NCI-H2171 (cell line): ENCODE results near the gene NLGN1.
A peak's percentile ranks its signal among the peaks of the same experiment; 100 is the strongest.

ENCODE experiments used
- DNase-seq: peaks from one replicate; lab custom pipeline; 2025; lab: John Stamatoyannopoulos, UW

The NLGN1 gene

GRCh38 chr3:174098746-174099145 lies 701.2 kb downstream of the NLGN1 start:
- DNase-seq = no peak

GRCh38 chr3:174099724-174100123 lies 702.2 kb downstream of the NLGN1 start:
- DNase-seq = no peak

GRCh38 chr3:174100744-174101143 lies 703.2 kb downstream of the NLGN1 start:
- no peak for DNase-seq

- no peak for DNase-seq
Observed at GRCh38 chr3:174101244-174101643, 703.7 kb downstream of the NLGN1 start.

GRCh38 chr3:174102274-174102673 lies 704.7 kb downstream of the NLGN1 start:
- DNase-seq = no peak

DNA sequence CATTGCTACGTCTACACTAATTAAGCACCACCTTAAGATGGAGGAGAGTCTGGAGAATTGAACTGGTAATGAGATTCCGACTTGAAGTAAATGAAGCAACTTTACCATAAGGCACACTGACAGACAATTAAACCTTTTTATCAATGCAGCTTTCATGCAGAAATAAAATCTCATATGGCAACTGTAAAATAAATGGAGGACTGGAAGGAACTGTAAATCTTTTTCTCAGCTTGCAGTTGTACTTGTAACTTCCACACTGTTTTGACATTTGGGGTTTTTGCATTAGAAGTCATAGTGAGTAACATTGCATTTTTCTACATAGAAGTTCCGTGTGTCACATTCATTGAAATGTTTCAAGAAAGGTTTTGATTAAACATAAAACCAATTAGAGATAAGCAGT lies 705.3 kb downstream of the NLGN1 start:
- no peak for DNase-seq

DNA sequence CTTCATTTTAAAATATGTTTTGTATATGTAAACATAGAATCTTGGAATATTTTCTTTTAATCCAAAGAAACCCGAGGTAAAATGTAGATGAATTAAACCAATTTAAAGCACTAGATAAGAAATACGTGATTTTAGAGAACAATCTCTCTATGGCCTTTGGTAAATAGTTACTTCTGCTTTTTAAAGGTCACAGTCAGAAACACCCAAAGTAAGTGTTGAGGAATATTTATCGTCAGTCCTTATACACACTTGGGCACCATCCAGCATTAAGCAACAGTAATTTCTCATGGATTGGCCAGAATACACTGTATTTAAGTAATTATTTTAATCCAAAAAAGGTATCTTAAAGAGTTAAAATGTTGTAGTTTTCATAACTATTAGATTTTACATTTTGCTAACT lies 713.2 kb downstream of the NLGN1 start:
- no peak for DNase-seq

DNA sequence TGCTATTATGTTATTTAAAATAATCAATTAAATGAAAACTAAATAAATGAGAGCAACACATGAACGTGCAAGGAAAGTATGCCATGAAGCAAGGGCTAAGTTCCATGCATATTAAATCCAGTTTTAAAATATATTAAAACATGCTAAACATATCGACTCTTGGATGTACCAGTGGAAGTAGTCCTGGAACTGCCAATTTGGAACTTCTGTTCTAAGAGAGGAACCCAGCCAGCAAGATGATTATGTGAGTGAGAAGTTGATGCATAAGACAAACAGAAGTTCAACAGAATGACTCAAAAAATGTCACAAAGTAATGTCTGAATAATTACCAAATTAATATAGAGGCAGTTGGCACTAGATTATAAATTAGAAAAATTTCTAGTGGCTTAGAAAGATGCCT lies 714.2 kb downstream of the NLGN1 start:
- DNase-seq = no peak

DNA sequence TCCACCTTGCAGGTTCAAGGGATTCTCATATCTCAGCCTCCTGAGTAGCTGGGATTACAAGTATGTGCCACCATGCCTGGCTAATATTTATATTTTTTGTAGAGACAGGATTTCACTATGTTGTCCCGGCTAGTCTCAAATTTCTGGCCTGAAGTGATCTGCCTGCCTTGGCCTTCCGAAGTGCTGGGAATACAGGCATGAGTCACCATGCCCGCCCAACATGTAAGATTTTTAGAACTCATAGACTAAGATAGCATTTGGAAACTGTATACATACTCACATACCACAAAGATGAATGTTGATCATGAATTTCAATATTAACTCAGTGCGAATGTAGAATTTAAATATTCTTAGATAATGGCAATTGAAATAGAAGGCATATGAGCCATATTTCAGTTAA lies 718.9 kb downstream of the NLGN1 start:
- DNase-seq = no peak

GRCh38 chr3:174120997-174121396 lies 723.5 kb downstream of the NLGN1 start:
- DNase-seq = no peak

GRCh38 chr3:174122411-174122810 lies 724.9 kb downstream of the NLGN1 start:
- DNase-seq = no peak

GRCh38 chr3:174125267-174125824 lies 727.8 kb downstream of the NLGN1 start:
- peak; percentile 25 for DNase-seq

DNA sequence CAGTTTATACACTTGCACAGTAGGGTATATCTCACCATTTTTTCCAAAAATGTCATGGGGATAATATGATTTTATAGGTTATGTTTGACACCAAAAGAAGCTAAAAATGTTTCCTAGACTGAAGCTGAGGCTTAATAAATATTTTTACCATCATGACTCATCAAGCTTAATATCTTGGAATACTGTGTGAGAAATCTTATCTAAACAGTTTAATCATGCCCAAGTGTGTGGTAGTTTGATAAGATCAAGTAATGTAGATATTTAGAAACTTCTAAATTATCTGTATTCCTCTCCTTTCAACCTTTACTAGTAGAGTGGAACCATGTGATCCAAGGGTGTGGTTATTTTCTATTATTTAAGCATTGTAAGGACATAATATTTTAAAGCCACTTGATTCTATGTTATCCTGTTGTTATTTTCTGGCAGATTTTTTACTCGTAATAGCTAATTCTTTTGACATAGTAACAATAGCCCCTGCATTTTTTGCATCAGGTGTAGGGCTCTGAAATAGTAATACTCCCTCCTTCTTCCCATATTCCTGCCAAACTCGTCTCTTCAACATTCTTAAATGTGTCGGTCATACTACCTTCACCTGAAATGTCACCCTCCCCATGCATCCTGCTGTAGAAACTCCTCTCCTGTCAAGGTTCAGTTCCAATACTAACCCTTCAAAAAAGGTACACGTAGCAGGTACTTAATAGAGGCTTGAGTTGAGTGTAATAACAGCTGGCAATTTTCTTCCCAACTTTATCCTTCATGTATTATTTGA lies 729.6 kb downstream of the NLGN1 start:
- DNase-seq = no peak

DNA sequence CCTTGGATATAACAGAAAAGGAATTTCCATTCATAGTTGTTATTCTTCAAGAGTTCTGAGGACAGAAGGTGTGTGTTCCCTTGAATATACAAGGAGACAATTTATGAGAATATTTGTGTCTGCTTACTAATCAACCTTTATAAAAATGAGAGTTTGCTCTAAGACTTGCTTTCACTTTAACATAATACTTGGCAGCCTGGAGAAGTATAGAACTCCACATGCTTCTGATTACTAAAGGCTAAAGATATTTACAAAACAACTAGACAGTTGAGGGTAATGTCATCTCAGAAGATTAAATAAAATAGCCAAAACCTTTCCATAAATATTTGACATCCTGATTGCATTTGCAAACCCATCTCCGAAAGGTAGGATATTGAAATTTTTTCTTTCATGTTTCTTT lies 734.5 kb downstream of the NLGN1 start:
- DNase-seq = no peak

- DNase-seq = no peak
Observed at GRCh38 chr3:174132421-174133042, 735.0 kb downstream of the NLGN1 start.

GRCh38 chr3:174146008-174146407 lies 748.5 kb downstream of the NLGN1 start:
- no peak for DNase-seq

GRCh38 chr3:174147798-174148197 lies 750.3 kb downstream of the NLGN1 start:
- no peak for DNase-seq

GRCh38 chr3:174153871-174154270 lies 756.3 kb downstream of the NLGN1 start:
- DNase-seq = no peak

DNA sequence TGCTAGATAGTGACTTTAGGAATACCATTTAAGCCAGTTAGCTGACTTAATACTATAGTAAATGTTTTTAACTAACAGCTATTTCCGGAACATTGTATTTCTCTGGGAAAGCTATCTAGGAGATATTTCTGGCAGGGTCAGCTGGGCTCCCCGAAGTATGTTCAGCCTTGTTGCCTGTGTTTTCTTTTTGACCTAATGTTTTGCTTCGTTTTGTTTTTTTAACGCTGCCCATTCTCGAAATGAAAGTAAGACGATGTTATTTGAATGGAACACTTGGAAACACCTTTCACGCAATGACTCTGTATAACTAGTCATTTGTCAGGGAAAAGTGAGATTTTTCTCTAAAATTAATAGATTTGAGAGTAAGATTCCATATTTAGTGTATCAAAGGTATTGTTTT lies 758.7 kb downstream of the NLGN1 start:
- DNase-seq = no peak

DNA sequence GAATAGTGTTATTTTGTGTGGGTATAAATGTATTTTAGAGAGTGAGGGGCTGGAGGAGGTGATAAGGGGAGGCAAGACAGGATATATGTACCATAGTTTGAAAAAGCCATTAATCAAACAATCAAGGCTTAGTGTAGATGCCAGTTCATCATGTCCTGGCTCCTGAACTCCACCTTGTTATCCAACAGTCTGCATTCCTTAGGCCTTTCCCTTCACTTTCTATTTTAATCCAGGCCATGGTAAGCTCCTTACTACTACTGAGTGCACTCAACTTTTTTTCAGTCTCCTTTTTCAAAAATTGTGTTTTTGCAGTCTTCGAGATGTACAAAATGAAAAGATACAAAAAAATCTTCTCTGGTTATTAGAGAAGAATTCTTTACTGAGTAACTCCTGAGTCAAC lies 761.1 kb downstream of the NLGN1 start:
- DNase-seq = no peak

DNA sequence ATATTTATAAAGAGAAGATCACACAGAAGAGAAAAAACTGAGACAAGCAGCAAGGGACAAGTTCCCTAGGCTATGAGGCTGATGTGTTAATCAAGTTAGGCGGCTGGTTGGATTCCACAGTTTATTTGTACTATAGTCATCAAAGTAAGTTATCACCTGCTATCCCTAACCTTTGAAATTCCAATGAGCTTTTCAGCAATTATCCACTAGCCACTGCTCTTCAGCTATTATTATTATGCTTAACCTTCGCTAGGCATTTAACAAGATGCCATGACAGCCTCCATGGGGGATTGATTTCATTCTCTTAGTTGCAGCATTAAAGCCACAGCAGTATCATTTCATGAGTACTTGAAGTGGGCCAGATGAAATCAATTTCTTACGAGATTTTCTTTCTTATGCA lies 762.1 kb downstream of the NLGN1 start:
- DNase-seq = no peak

- DNase-seq = no peak
Observed at GRCh38 chr3:174162550-174162949, 765.0 kb downstream of the NLGN1 start.

- DNase-seq = no peak
Observed at GRCh38 chr3:174168026-174168425, 770.5 kb downstream of the NLGN1 start.
